HepG2 (cell line): ENCODE measurements around the gene HMGCS2.

Experiments used
- AGO1 ChIP-seq: fragments of 200-400 bp; formaldehyde crosslinking; IDR thresholded peaks from 2 replicates; pipeline ENCODE4 v1.6.1; 2017; ENCODE audit warnings: mild to moderate bottlenecking, low read depth, low read length, moderate library complexity; ENCODE audit not compliant: poor library complexity, severe bottlenecking
- E2F5 ChIP-seq: sonication (generic); formaldehyde crosslinking; conservative IDR thresholded peaks from 2 replicates; pipeline ENCODE4 v1.4.0; 2020; ENCODE audit warnings: missing genetic modification reagents
- EZH2 ChIP-seq: conservative IDR thresholded peaks from 2 replicates; pipeline ENCODE4 v1.6.1; 2012; ENCODE audit warnings: mild to moderate bottlenecking, low read depth, low read length, moderate library complexity
- FOXM1 ChIP-seq: sonication (generic); formaldehyde crosslinking; IDR thresholded peaks from 2 replicates; pipeline ENCODE4 v1.5.0; 2020; ENCODE audit warnings: missing genetic modification reagents
- MATR3 ChIP-seq: sonication (generic); formaldehyde crosslinking; IDR thresholded peaks from 2 replicates; pipeline ENCODE4 v1.4.0; 2020; ENCODE audit warnings: missing genetic modification reagents
- POLR2AphosphoS5 ChIP-seq: IDR thresholded peaks from 2 replicates; pipeline ENCODE4 v1.6.1; 2012; ENCODE audit warnings: low read depth, low read length
- YEATS4 ChIP-seq: sonication (generic); formaldehyde crosslinking; IDR thresholded peaks from 2 replicates; pipeline ENCODE4 v1.4.0; 2020; ENCODE audit warnings: missing genetic modification reagents, borderline replicate concordance
- ZNF280D ChIP-seq: sonication (generic); formaldehyde crosslinking; IDR thresholded peaks from 2 replicates; pipeline ENCODE4 v1.5.1; 2020; ENCODE audit warnings: mild to moderate bottlenecking, missing genetic modification reagents
- ZNF33A ChIP-seq: sonication (generic); formaldehyde crosslinking; IDR thresholded peaks from 2 replicates; pipeline ENCODE4 v1.5.1; 2020; ENCODE audit warnings: missing genetic modification reagents, mild to moderate bottlenecking, moderate library complexity, borderline replicate concordance
- ZNF83 ChIP-seq: sonication (generic); formaldehyde crosslinking; IDR thresholded peaks from 2 replicates; pipeline ENCODE4 v1.4.0; 2020; ENCODE audit warnings: missing genetic modification reagents, mild to moderate bottlenecking, borderline replicate concordance
- ZZZ3 ChIP-seq: sonication (generic); formaldehyde crosslinking; IDR thresholded peaks from 2 replicates; pipeline ENCODE4 v1.4.0; 2020; ENCODE audit warnings: missing genetic modification reagents, mild to moderate bottlenecking, borderline replicate concordance

- TF ChIP-seq AGO1 (no peak), POLR2AphosphoS5 (no peak), ZNF280D (CRISPR knock-in tag) (no peak), MATR3 (no peak), FOXM1 (CRISPR knock-in tag) (no peak), EZH2 (no peak), YEATS4 (CRISPR knock-in tag) (no peak), ZNF83 (CRISPR knock-in tag) (no peak), ZZZ3 (CRISPR knock-in tag) (no peak), E2F5 (no peak), ZNF33A (CRISPR knock-in tag) (no peak)
Observed at GRCh38 chr1:119703666-119704450, 64.8 kb downstream of the HMGCS2 start.
